HG03469 (cell line): ENCODE measurements around the gene PLEKHA7.
A peak's percentile ranks its signal among the peaks of the same experiment; 100 is the strongest.
"Not testable (repeated sequence)": the region's sequence is repeated elsewhere in the genome, so short reads cannot be mapped to it uniquely, and the experiment has no call there.

Source experiments
- ATAC-seq: cut with Tn5 transposase; IDR thresholded peaks from one replicate; pipeline ENCODE4 v1.9.1; 2021; ENCODE audit warnings: mild to moderate bottlenecking, moderate library complexity, moderate number of reproducible peaks; ENCODE audit not compliant: unreplicated experiment

PLEKHA7 gene

GRCh38 chr11:17012179-17012578 lies 2.0 kb downstream of the PLEKHA7 start:
- ATAC-seq, result no peak

GRCh38 chr11:17010851-17011420 lies 3.3 kb downstream of the PLEKHA7 start:
- ATAC-seq, result no peak

DNA sequence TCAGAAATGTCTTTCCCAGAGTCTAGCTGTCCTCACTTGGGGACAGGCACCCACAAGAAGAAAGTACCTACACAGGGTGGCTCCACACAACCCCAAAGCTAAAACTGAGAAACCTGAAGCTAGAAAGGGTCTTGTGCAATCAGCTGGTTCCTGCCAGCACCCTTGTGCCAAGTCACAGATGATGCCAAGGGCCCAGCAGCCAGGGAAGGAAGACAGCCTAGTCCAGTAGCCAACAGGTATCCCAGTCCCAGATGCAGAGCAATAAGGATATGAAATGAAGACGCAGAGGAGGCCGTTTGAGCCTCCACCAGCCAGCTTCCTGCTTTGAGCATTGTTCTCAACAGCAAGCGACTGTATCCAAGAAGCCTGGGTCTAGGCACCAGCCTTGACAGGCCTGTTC lies 6.1 kb downstream of the PLEKHA7 start:
- ATAC-seq, result no peak

- no peak for ATAC-seq
These were observed 8.6 kb downstream of the PLEKHA7 start for GRCh38 chr11:17005646-17006045.

DNA sequence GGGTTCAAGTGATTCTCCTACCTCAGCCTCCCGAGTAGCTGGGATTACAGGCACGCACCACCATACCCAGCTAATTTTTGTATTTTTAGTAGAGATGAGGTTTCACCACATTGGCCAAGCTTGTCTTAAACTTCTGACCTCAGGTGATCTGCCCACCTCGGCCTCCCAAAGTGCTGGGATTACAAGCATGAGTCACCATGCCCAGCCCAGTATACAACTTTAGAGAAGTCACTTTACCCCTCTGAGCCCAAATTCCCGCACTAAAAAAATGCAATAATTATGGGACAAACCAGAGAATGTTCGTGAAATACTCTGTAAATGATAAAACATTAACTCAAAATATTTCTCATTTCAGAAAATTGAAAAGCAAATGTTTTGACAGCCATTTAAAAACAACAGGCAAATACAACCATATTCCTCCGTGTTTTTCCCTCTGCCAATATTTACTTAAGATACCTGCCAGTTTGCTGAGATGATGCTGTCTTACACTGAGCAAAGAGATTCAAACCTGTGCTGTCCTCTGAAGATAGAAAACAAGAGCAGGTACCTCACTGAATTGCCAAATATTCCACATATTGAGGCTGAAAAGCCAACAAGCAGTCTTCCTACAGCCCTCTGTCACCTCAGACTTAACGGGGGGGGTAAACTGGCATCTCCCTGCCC lies 9.6 kb downstream of the PLEKHA7 start:
- no peak for ATAC-seq

- no peak for ATAC-seq
These were observed 10.8 kb downstream of the PLEKHA7 start for GRCh38 chr11:17003426-17003825.

DNA sequence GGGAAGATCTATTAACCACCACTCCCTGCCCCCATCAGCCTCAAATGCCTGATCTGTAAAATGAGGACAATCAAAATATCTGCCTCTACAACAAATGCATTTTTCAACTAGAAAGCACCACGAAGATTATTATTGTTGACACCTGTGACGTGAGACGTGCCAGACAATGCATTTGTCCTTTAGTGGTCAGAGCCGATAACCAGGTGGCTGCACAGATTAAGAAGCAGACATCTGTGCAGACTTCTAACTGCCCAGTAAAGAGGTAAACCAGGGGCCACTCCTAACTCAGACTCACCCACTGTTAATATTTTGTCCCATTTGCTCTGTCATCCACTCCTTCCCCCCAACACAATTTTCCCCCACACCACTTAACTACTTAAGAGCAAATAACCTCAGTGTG lies 11.7 kb downstream of the PLEKHA7 start:
- ATAC-seq, result no peak

GRCh38 chr11:17001806-17002205 lies 12.4 kb downstream of the PLEKHA7 start:
- no peak for ATAC-seq

GRCh38 chr11:17000987-17001386 lies 13.2 kb downstream of the PLEKHA7 start:
- no peak for ATAC-seq

GRCh38 chr11:17000253-17000652 lies 14.0 kb downstream of the PLEKHA7 start:
- not testable (repeated sequence) for ATAC-seq

- ATAC-seq, result no peak
These were observed 15.1 kb downstream of the PLEKHA7 start for GRCh38 chr11:16999116-16999515.

- no peak for ATAC-seq
These were observed 16.6 kb downstream of the PLEKHA7 start for GRCh38 chr11:16997624-16998023.

DNA sequence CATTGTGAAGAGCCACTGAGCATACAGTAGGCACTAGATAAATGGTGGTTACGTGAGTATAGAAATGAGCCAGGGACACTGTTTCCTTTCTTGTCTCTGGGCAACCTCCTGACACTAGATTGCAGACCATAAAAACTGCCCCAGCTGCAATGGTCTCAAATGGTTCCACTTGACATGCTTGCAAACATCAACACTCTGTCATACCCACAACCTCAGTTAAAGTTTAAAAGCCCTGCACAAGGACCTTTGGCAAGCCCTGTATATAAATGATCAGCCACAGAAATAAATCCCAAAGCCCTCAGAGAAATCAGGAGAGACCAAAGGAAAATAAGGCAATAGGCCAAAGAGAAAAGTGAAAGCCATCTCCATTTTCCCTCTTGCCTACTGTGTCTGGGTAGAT lies 20.7 kb downstream of the PLEKHA7 start:
- no peak for ATAC-seq

DNA sequence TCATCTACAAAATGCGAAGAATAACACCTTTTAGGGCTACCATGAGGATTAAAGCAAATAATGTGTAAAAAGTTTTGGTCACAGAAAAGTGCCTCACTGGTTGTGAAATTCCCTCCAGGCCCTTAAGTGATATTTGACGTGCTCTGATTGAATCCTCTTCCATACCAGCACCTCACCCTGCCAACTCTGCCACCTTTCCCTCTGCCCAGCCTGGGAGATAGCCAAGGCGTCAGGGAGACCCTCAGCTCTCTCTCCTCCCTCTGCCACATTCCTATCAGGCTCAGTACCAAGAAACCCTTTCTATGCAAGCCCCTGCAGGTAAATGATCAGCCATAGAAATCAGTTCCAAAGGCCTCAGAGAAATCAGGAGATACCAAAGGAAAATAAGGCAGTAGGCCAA lies 21.4 kb downstream of the PLEKHA7 start:
- no peak for ATAC-seq

- ATAC-seq, result no peak
These were observed 24.7 kb downstream of the PLEKHA7 start for GRCh38 chr11:16989554-16989953.

GRCh38 chr11:16987205-16987568 lies 27.0 kb downstream of the PLEKHA7 start:
- no peak for ATAC-seq

DNA sequence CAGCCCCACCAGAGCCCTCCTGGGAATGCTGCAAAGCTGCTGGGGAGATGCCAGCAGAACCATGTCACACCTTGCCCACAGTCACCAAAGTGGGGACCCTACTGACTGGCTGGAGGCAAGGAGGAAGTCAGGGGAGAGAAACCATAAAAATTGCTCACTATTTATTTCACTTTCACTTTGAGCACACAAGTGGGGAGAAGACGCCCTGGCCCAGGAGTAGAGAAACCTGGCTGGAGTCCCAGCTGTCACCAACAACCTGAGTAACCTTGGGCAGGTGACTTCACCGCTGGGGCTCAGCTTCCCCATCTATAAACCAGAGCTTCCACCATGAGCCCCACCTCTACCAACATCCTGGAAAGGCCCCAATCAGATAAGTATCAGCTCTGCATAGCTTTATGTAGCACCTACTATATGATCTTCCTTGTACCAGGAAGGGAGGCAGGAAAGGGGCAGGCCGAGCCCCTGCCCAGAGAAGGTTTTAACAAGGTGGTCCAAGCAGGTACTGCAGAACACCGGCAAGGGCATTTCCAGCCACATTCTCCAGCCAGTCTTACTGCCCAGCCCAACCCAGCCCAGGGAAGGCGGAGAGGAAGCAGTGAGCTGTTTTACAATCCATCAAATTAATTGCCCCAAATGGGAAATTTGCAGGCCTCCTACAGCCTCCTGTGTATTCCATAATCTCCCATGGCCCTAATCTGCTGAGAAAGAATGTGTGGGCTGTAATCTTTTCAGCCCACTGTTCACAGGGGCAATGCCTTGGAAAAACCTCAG lies 27.6 kb downstream of the PLEKHA7 start:
- ATAC-seq, result peak; percentile 97

- ATAC-seq, result no peak
These were observed 28.9 kb downstream of the PLEKHA7 start for GRCh38 chr11:16985297-16985696.

DNA sequence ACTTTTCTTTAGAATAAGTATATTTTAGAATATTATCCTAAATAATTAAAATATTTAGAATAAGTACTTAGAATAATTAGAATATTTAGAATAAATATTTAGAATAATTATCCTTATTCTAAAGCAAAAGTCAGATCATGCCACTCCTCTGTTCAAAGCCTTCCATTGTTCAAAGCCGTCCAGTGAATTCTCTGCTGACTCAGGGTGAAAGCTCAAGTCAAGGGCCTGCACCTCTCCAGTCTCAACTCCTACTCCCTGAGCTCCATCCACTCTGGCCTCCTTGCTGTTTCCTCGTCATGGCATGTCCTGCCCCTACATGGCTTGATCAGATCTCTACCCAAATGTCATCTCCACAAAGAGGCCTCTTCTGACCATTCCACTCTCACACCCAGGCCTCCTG lies 30.0 kb downstream of the PLEKHA7 start:
- ATAC-seq, result no peak

DNA sequence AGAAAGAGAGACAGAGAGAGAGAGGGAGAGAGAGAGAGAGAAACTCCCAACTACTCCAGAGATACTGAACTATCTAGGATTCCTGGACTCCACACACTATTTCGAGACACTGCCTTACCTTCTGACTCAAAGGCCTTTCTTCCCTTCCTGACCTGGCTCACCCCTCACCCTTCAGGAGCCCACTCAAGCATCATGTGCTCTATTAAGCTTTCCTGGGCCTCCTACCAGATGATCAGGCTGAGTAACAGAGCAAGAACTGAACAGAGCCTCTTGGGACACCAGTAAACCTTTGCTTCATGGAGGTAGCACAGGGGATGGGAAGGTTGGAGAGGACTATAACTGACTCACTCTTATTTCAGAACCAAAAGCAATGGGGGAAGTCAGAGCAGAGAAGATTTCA lies 31.4 kb downstream of the PLEKHA7 start:
- no peak for ATAC-seq

DNA sequence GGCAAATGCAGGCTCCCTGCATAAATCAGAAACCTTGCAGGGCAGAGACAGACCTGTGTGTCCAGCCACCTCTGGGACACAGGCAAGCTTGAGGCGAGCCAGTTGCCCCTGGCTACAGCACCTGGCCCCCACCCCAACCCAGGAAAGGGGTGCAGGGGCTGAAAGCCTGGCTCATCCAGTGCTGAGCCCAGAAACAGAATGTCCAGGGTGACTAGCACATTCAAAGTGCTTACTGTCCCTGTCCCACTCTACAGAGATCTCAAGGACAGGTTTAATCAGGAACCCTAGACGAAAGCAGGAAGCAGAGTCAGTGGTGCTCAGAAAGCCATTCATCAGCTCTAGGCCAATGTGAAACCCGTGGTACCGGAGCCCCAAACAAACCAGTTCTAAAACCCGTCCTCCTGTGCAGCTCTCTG lies 31.9 kb downstream of the PLEKHA7 start:
- no peak for ATAC-seq

DNA sequence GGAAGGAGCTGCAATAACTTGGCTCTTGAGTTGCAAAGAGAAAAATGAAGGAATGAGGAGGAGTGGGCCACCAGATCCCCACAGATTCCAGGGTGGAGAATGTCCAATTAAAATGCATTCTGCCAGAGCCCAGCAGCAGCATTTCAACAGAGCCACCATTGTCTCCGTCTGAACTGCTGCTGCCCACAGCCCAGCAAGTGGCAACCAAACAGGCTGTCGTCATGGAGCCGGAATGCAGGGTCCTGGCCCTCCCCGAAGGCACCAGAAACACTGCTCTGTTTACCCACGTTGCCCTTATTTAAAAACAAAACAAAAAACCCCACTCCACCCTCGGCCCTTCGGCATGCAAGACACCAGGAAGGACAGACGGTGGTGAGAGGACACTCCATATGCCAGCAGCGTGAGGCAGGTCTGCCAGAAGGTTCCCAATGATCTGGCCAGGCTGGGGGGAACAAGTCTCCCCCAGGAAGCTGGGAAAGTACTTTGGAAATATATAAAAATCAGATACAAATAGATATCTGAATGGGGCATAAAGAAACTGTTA lies 32.5 kb downstream of the PLEKHA7 start:
- no peak for ATAC-seq
